Measurements from ENCODE around the gene IER3IP1.

IER3IP1 gene

GRCh38 chr18:47150029-47150823 is 25.9 kb downstream of the IER3IP1 start, which contains the start of gene HDHD2:
Gene HDHD2 (minus strand): TSS chr18:47150500. CDS start chr18:47136439, 14,061 bp downstream.
- H3K36me3 ChIP-seq, result no peaks in the 10 kb centered on the region
- H3K9me3 ChIP-seq, result no peaks in the 10 kb centered on the region
- peak within 1 kb of the TSS; percentile 69 for H3K4me3 ChIP-seq (ENCODE audit: low read depth, low read length)
- no peaks in the 10 kb centered on the region for H3K4me1 ChIP-seq
- TF ChIP-seq CTCF (IDR thresholded peaks at IDR 0.05; ENCODE audit: low read depth, low read length), result no peak
- DNase-seq, result peak; percentile 80
- no peaks in the 10 kb centered on the region for H3K27me3 ChIP-seq

- no peaks in the 10 kb centered on the region for H3K4me1 ChIP-seq
- H3K27me3 ChIP-seq, result no peaks in the 10 kb centered on the region
- H3K9me3 ChIP-seq, result no peaks in the 10 kb centered on the region
- TF ChIP-seq CTCF (IDR thresholded peaks at IDR 0.05; ENCODE audit: low read depth, low read length), result no peak
- DNase-seq, result peak; percentile 10
- H3K36me3 ChIP-seq, result no peaks in the 10 kb centered on the region
- peak overlapping the region; percentile 69 for H3K4me3 ChIP-seq (ENCODE audit: low read depth, low read length)
These were observed 26.6 kb downstream of the IER3IP1 start for GRCh38 chr18:47149457-47150028.

- DNase-seq, result no peak
- Histone ChIP-seq H3K36me3 (no peaks in the 10 kb centered on the region), H3K4me3 (ENCODE audit: low read depth, low read length) (no peak overlapping the region), H3K9me3 (no peaks in the 10 kb centered on the region), H3K27me3 (no peaks in the 10 kb centered on the region), H3K4me1 (no peaks in the 10 kb centered on the region)
- no peak for TF ChIP-seq CTCF (IDR thresholded peaks at IDR 0.05; ENCODE audit: low read depth, low read length)
These were observed 30.0 kb downstream of the IER3IP1 start for GRCh38 chr18:47146206-47146605.

GRCh38 chr18:47143899-47144485 is 32.2 kb downstream of the IER3IP1 start:
- no peak for DNase-seq
- no peaks in the 10 kb centered on the region for H3K4me1 ChIP-seq
- no peak overlapping the region for H3K4me3 ChIP-seq (ENCODE audit: low read depth, low read length)
- TF ChIP-seq CTCF (IDR thresholded peaks at IDR 0.05; ENCODE audit: low read depth, low read length), result no peak
- no peaks in the 10 kb centered on the region for H3K36me3 ChIP-seq
- H3K9me3 ChIP-seq, result no peaks in the 10 kb centered on the region
- no peaks in the 10 kb centered on the region for H3K27me3 ChIP-seq

GRCh38 chr18:47143153-47143552 is 33.0 kb downstream of the IER3IP1 start:
- no peak for TF ChIP-seq CTCF (IDR thresholded peaks at IDR 0.05; ENCODE audit: low read depth, low read length)
- DNase-seq, result no peak
- Histone ChIP-seq H3K4me1 (no peaks in the 10 kb centered on the region), H3K36me3 (no peaks in the 10 kb centered on the region), H3K4me3 (ENCODE audit: low read depth, low read length) (no peak overlapping the region), H3K9me3 (no peaks in the 10 kb centered on the region), H3K27me3 (no peaks in the 10 kb centered on the region)

- no peak overlapping the region for H3K4me3 ChIP-seq (ENCODE audit: low read depth, low read length)
These were observed 34.9 kb downstream of the IER3IP1 start for GRCh38 chr18:47141289-47141688.

More at GRCh38 chr18:47141289-47141688, 34.9 kb downstream of the IER3IP1 start:
- Histone ChIP-seq H3K9me3 (no peaks in the 10 kb centered on the region), H3K36me3 (no peaks in the 10 kb centered on the region), H3K4me1 (no peaks in the 10 kb centered on the region), H3K27me3 (no peaks in the 10 kb centered on the region)
- no peak for TF ChIP-seq CTCF (IDR thresholded peaks at IDR 0.05; ENCODE audit: low read depth, low read length)
- DNase-seq, result no peak
